ENCODE data around the gene CALD1.

- TF ChIP-seq, protein P1, sequence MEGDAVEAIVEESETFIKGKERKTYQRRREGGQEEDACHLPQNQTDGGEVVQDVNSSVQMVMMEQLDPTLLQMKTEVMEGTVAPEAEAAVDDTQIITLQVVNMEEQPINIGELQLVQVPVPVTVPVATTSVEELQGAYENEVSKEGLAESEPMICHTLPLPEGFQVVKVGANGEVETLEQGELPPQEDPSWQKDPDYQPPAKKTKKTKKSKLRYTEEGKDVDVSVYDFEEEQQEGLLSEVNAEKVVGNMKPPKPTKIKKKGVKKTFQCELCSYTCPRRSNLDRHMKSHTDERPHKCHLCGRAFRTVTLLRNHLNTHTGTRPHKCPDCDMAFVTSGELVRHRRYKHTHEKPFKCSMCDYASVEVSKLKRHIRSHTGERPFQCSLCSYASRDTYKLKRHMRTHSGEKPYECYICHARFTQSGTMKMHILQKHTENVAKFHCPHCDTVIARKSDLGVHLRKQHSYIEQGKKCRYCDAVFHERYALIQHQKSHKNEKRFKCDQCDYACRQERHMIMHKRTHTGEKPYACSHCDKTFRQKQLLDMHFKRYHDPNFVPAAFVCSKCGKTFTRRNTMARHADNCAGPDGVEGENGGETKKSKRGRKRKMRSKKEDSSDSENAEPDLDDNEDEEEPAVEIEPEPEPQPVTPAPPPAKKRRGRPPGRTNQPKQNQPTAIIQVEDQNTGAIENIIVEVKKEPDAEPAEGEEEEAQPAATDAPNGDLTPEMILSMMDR (IDR thresholded peaks at IDR 0.05) = no peak
- TF ChIP-seq POLR2A (IDR thresholded peaks at IDR 0.05) = no peak
These were observed 122.1 kb downstream of the CALD1 start for GRCh38 chr7:134901389-134902020.

Data from uterus (tissue), 2 donors.